Brain microvascular endothelial cell (primary cell): ENCODE data around the gene OR10C1.
"Not testable (repeated sequence)": the region's sequence is repeated elsewhere in the genome, so short reads cannot be mapped to it uniquely, and the experiment has no call there.

Experiments used
- DNase-seq: peaks from one replicate; pipeline ENCODE4 v3.0.0-alpha.2; 2020
- H3K27ac ChIP-seq: fragments of 250-450 bp; sonication (Bioruptor Pico); 2 replicates; pipeline ENCODE4 v1.5.1; 2020; ENCODE audit warnings: mild to moderate bottlenecking, moderate library complexity
- H3K27me3 ChIP-seq: fragments of 250-450 bp; sonication (Bioruptor Pico); replicated peaks from 2 replicates; pipeline ENCODE4 v1.5.1; 2020; ENCODE audit warnings: mild to moderate bottlenecking
- H3K36me3 ChIP-seq: fragments of 250-450 bp; sonication (Bioruptor Pico); replicated peaks from 2 replicates; pipeline ENCODE4 v1.5.1; 2020; ENCODE audit warnings: mild to moderate bottlenecking
- H3K4me3 ChIP-seq: 2 replicates; pipeline ENCODE4 v1.5.1; 2011; ENCODE audit warnings: low read depth, mild to moderate bottlenecking, control low read depth, low read length, moderate library complexity
- in situ Hi-C: cut with HindIII; loops from 2 replicates; pipeline ENCODE4 v1.10.0; 2017; ENCODE audit warnings: low sequenced_read_pairs, low pct_ligation_motif_present
- TF ChIP-seq, protein P1 (sequence below): IDR thresholded peaks from 2 replicates; pipeline ENCODE4 v1.5.1; 2011; ENCODE audit warnings: low read depth, mild to moderate bottlenecking, moderate library complexity, low read length, control low read depth, inconsistent platforms; ENCODE audit errors: missing control alignments

The OR10C1 gene

GRCh38 chr6:29424168-29424567 lies 14.9 kb upstream of the OR10C1 start:
- Histone ChIP-seq H3K36me3 (no peaks in the 10 kb centered on the region), H3K27ac (peak overlapping the region; percentile 53), H3K27me3 (no peaks in the 10 kb centered on the region), H3K4me3 (no peak overlapping the region)
- no peak for DNase-seq
- TF ChIP-seq, protein P1, sequence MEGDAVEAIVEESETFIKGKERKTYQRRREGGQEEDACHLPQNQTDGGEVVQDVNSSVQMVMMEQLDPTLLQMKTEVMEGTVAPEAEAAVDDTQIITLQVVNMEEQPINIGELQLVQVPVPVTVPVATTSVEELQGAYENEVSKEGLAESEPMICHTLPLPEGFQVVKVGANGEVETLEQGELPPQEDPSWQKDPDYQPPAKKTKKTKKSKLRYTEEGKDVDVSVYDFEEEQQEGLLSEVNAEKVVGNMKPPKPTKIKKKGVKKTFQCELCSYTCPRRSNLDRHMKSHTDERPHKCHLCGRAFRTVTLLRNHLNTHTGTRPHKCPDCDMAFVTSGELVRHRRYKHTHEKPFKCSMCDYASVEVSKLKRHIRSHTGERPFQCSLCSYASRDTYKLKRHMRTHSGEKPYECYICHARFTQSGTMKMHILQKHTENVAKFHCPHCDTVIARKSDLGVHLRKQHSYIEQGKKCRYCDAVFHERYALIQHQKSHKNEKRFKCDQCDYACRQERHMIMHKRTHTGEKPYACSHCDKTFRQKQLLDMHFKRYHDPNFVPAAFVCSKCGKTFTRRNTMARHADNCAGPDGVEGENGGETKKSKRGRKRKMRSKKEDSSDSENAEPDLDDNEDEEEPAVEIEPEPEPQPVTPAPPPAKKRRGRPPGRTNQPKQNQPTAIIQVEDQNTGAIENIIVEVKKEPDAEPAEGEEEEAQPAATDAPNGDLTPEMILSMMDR: no peak
- in situ Hi-C loops: no loop called here

GRCh38 chr6:29424575-29424974 lies 14.5 kb upstream of the OR10C1 start:
- H3K36me3 ChIP-seq: no peaks in the 10 kb centered on the region
- in situ Hi-C loops: no loop called here
- TF ChIP-seq, protein P1: no peak
- DNase-seq: peak; percentile 47
- no peak overlapping the region for H3K4me3 ChIP-seq
- H3K27me3 ChIP-seq: no peaks in the 10 kb centered on the region
- peak overlapping the region; percentile 53 for H3K27ac ChIP-seq

GRCh38 chr6:29425075-29425474 lies 14.0 kb upstream of the OR10C1 start:
- no peaks in the 10 kb centered on the region for H3K27me3 ChIP-seq
- in situ Hi-C loops: no loop called here
- DNase-seq: no peak
- TF ChIP-seq, protein P1: no peak
- H3K4me3 ChIP-seq: no peak overlapping the region
- no peaks in the 10 kb centered on the region for H3K36me3 ChIP-seq
- H3K27ac ChIP-seq: peak overlapping the region; percentile 53

DNA sequence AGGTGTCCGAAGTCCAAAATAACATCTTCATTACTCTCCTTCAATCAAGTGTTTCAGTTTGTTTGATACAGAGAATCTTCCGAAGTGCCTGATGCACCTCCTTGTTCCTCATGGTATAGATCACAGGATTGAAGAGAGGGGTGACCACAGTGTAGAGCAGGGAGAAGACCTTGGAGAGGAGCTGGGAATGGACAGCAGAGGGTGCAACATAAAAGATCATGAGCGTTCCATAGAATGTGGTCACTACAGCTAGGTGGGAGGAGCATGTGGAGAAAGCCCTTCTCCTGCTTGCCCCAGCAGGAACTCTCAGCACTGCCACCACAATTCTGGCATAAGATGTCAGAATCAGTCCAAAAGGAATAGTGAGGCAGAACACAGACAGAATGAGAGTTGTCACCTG lies 12.5 kb upstream of the OR10C1 start:
- Histone ChIP-seq H3K4me3 (no peak overlapping the region), H3K36me3 (no peaks in the 10 kb centered on the region), H3K27me3 (no peaks in the 10 kb centered on the region), H3K27ac (no peak overlapping the region)
- in situ Hi-C loops: no loop called here
- DNase-seq: no peak
- TF ChIP-seq, protein P1: no peak

- H3K27ac ChIP-seq, H3K27me3 ChIP-seq, DNase-seq, H3K4me3 ChIP-seq, H3K36me3 ChIP-seq, in situ Hi-C loops: not testable (repeated sequence)
Observed at GRCh38 chr6:29436730-29437129, 2.4 kb upstream of the OR10C1 start.

DNA sequence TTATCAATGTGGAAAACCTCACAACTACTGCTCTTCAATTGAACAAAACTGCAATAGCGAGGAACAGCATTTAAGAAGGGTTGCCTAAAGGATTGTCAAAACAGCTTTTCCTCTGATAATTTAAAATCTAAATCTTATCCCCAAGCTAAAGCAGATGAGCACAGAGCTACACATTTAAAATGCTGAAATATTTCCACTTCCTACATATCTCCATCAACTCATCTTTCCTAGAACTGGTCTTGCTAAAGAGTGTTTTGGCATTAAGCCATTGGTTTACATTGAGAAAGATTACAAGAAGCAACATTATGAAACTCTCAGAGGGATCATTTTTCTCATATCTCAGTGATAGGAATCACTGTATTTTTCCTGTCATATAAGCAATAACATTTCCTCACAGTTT lies 3.6 kb downstream of the OR10C1 start:
- no peak for DNase-seq
- TF ChIP-seq, protein P1: no peak
- H3K27me3 ChIP-seq: no peaks in the 10 kb centered on the region
- no peak overlapping the region for H3K4me3 ChIP-seq
- no peak overlapping the region for H3K27ac ChIP-seq
- in situ Hi-C loops: no loop called here
- H3K36me3 ChIP-seq: no peaks in the 10 kb centered on the region

DNA sequence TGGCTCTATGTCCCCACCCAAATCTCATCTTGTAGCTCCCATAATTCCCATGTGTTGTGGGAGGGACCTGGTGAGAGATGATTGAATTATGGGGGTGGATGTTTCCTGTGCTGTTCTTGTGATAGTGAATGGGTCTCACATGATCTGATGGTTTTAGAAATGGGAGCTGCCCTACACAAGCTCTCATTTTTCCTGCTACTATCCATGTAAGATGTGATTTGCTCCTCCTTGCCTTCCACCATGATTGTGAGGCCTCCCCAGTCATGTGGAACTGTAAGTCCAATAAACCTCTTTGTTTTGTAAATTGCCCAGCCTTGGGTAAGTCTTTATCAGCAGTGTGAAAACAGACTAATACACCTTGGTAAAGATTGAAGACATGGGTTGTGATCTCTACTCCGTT lies 4.9 kb downstream of the OR10C1 start:
- H3K27ac ChIP-seq, H3K4me3 ChIP-seq, H3K36me3 ChIP-seq, in situ Hi-C loops, H3K27me3 ChIP-seq, DNase-seq: not testable (repeated sequence)
